ENCODE results near the gene ZMAT3.
A peak's percentile ranks its signal among the peaks of the same experiment; 100 is the strongest.
"Not testable (repeated sequence)": the region's sequence is repeated elsewhere in the genome, so short reads cannot be mapped to it uniquely, and the experiment has no call there.

The ZMAT3 gene

GRCh38 chr3:179069762-179070390, 1.7 kb downstream of the ZMAT3 start:
- TF ChIP-seq CTCF (conservative IDR thresholded peaks at IDR 0.05; ENCODE audit: low read depth, low read length) = no peak
- peak overlapping the region; percentile 82 for H3K4me3 ChIP-seq (ENCODE audit: low read depth, low read length)
- DNase-seq (ENCODE audit: low read depth) = peak; percentile 73

- peak; percentile 48 for TF ChIP-seq CTCF (conservative IDR thresholded peaks at IDR 0.05; ENCODE audit: low read depth, low read length)
- peak; percentile 41 for DNase-seq (ENCODE audit: low read depth)
- H3K4me3 ChIP-seq (ENCODE audit: low read depth, low read length) = peak overlapping the region; percentile 82
These were observed 2.7 kb downstream of the ZMAT3 start for GRCh38 chr3:179068779-179069530.

- DNase-seq (ENCODE audit: low read depth) = no peak
- no peak for TF ChIP-seq CTCF (conservative IDR thresholded peaks at IDR 0.05; ENCODE audit: low read depth, low read length)
- H3K4me3 ChIP-seq (ENCODE audit: low read depth, low read length) = no peak overlapping the region
These were observed 3.8 kb downstream of the ZMAT3 start for GRCh38 chr3:179067839-179068238.

- H3K4me3 ChIP-seq (ENCODE audit: low read depth, low read length) = no peak overlapping the region
- TF ChIP-seq CTCF (conservative IDR thresholded peaks at IDR 0.05; ENCODE audit: low read depth, low read length) = no peak
- no peak for DNase-seq (ENCODE audit: low read depth)
These were observed 4.3 kb downstream of the ZMAT3 start for GRCh38 chr3:179067291-179067690.

- H3K4me3 ChIP-seq (ENCODE audit: low read depth, low read length) = no peak overlapping the region
- peak; percentile 54 for DNase-seq (ENCODE audit: low read depth)
- no peak for TF ChIP-seq CTCF (conservative IDR thresholded peaks at IDR 0.05; ENCODE audit: low read depth, low read length)
These were observed 7.6 kb downstream of the ZMAT3 start for GRCh38 chr3:179063945-179064560.

- H3K4me3 ChIP-seq (ENCODE audit: low read depth, low read length) = no peak overlapping the region
- DNase-seq (ENCODE audit: low read depth) = no peak
- TF ChIP-seq CTCF (conservative IDR thresholded peaks at IDR 0.05; ENCODE audit: low read depth, low read length) = no peak
These were observed 15.3 kb downstream of the ZMAT3 start for GRCh38 chr3:179056326-179056725.

- not testable (repeated sequence) for H3K4me3 ChIP-seq (ENCODE audit: low read depth, low read length); DNase-seq (ENCODE audit: low read depth)
These were observed 17.0 kb downstream of the ZMAT3 start for GRCh38 chr3:179054565-179054964.

All from choroid plexus epithelial cell (primary cell).